Stimulated activated CD4-positive, alpha-beta T cell treated with anti-CD3 and anti-CD28 coated beads, Interleukin-15, amount 100 ng/mL, for 24 hours (primary cell): ENCODE data around the gene ADGRG3.
A peak's percentile ranks its signal among the peaks of the same experiment; 100 is the strongest.

Source experiments
- DNase-seq: peaks from one replicate; pipeline ENCODE4 v3.0.0-alpha.2; 2020

Gene ADGRG3

GRCh38 chr16:57668263-57668571 lies at the start of gene ADGRG3:
TSS of gene ADGRG3 (plus strand) at chr16:57668306. CDS start at chr16:57668348, 42 bp downstream.
- no peak for DNase-seq

- DNase-seq, result no peak
These were observed 48.9 kb upstream of the ADGRG3 start for GRCh38 chr16:57619133-57619605.

GRCh38 chr16:57619606-57620334 lies 48.3 kb upstream of the ADGRG3 start:
- DNase-seq, result no peak

- no peak for DNase-seq
These were observed 47.5 kb upstream of the ADGRG3 start for GRCh38 chr16:57620335-57621231.

GRCh38 chr16:57621521-57622271 lies 46.4 kb upstream of the ADGRG3 start:
- no peak for DNase-seq

GRCh38 chr16:57622361-57623250 lies 45.5 kb upstream of the ADGRG3 start:
- DNase-seq, result no peak

GRCh38 chr16:57623251-57624043 lies 44.7 kb upstream of the ADGRG3 start:
- no peak for DNase-seq

- DNase-seq, result no peak
These were observed 43.9 kb upstream of the ADGRG3 start for GRCh38 chr16:57624044-57624688.

GRCh38 chr16:57624806-57625500 lies 43.2 kb upstream of the ADGRG3 start:
- no peak for DNase-seq

GRCh38 chr16:57626420-57627170 lies 41.5 kb upstream of the ADGRG3 start:
- DNase-seq, result no peak

GRCh38 chr16:57627184-57627871 lies 40.8 kb upstream of the ADGRG3 start:
- no peak for DNase-seq

GRCh38 chr16:57628008-57628781 lies 39.9 kb upstream of the ADGRG3 start, which contains the start of gene ADGRG1:
TSS of gene ADGRG1 (plus strand) at chr16:57628630. CDS start at chr16:57650288, 21,658 bp downstream.
- peak; percentile 75 for DNase-seq

GRCh38 chr16:57628783-57629293 lies 39.3 kb upstream of the ADGRG3 start:
- no peak for DNase-seq

- no peak for DNase-seq
These were observed 38.3 kb upstream of the ADGRG3 start for GRCh38 chr16:57629516-57630406.

- no peak for DNase-seq
These were observed 37.7 kb upstream of the ADGRG3 start for GRCh38 chr16:57630407-57630797.
